HG02884 (cell line): ENCODE measurements around the gene PPM1D.
"Not testable (repeated sequence)": the region's sequence is repeated elsewhere in the genome, so short reads cannot be mapped to it uniquely, and the experiment has no call there.

Source experiments
- ATAC-seq: cut with Tn5 transposase; IDR thresholded peaks from one replicate; pipeline ENCODE4 v1.9.1; 2021; ENCODE audit warnings: mild to moderate bottlenecking, moderate library complexity; ENCODE audit not compliant: unreplicated experiment

PPM1D gene

GRCh38 chr17:60664022-60664421, 64.0 kb downstream of the PPM1D start:
- no peak for ATAC-seq

- no peak for ATAC-seq
Measured at GRCh38 chr17:60665602-60666001, 65.6 kb downstream of the PPM1D start.

GRCh38 chr17:60668741-60669140, 68.7 kb downstream of the PPM1D start:
- not testable (repeated sequence) for ATAC-seq

GRCh38 chr17:60671482-60671881, 71.5 kb downstream of the PPM1D start:
- no peak for ATAC-seq

- ATAC-seq = not testable (repeated sequence)
Measured at GRCh38 chr17:60674637-60675036, 74.6 kb downstream of the PPM1D start.

- no peak for ATAC-seq
Measured at GRCh38 chr17:60675997-60676396, 76.0 kb downstream of the PPM1D start.

GRCh38 chr17:60676758-60677307, 76.8 kb downstream of the PPM1D start:
- ATAC-seq = no peak

GRCh38 chr17:60677308-60678117, 77.5 kb downstream of the PPM1D start, which contains the start of gene BCAS3:
BCAS3 (plus strand) TSS chr17:60677851.
- ATAC-seq = peak; percentile 97

GRCh38 chr17:60678118-60678444, 78.1 kb downstream of the PPM1D start:
- no peak for ATAC-seq

GRCh38 chr17:60679287-60679686, 79.3 kb downstream of the PPM1D start:
- ATAC-seq = no peak

- no peak for ATAC-seq
Measured at GRCh38 chr17:60680754-60681153, 80.8 kb downstream of the PPM1D start.

GRCh38 chr17:60685437-60685836, 85.4 kb downstream of the PPM1D start:
- no peak for ATAC-seq

GRCh38 chr17:60695960-60696359, 96.0 kb downstream of the PPM1D start:
- no peak for ATAC-seq

- no peak for ATAC-seq
Measured at GRCh38 chr17:60699090-60699489, 99.1 kb downstream of the PPM1D start.

GRCh38 chr17:60704170-60704569, 104.2 kb downstream of the PPM1D start:
- ATAC-seq = no peak

GRCh38 chr17:60712675-60713074, 112.7 kb downstream of the PPM1D start:
- no peak for ATAC-seq

- ATAC-seq = no peak
Measured at GRCh38 chr17:60713608-60714007, 113.6 kb downstream of the PPM1D start.
